HFFc6 (cell line): Measurements from ENCODE around the gene PACC1. TPM values are rescaled to one million over a fixed set of nuclear protein-coding genes. Genes with fewer than 3 reads are reported as not detected.
"Not testable (repeated sequence)": the region's sequence is repeated elsewhere in the genome, so short reads cannot be mapped to it uniquely, and the experiment has no call there.

Source experiments
- DNase-seq: peaks from one replicate; pipeline ENCODE4 v3.0.0-alpha.2; 2018
- H3K27ac Mint-ChIP-seq: 2 replicates; pipeline ENCODE4 v1.8.0; 2020; ENCODE audit warnings: mild to moderate bottlenecking, mixed read lengths
- H3K27me3 Mint-ChIP-seq: 2 replicates; pipeline ENCODE4 v1.8.0; 2021; ENCODE audit warnings: mild to moderate bottlenecking, moderate library complexity, mixed read lengths; ENCODE audit not compliant: insufficient read depth
- H3K36me3 Mint-ChIP-seq: 2 replicates; pipeline ENCODE4 v1.8.0; 2021; ENCODE audit warnings: low read depth, mixed read lengths
- H3K4me1 Mint-ChIP-seq: 2 replicates; pipeline ENCODE4 v1.8.0; 2020; ENCODE audit warnings: low read depth, mixed read lengths
- H3K4me3 Mint-ChIP-seq: 2 replicates; pipeline ENCODE4 v1.8.0; 2020; ENCODE audit warnings: mild to moderate bottlenecking, moderate library complexity, mixed read lengths
- H3K9me3 Mint-ChIP-seq: 2 replicates; pipeline ENCODE4 v1.8.0; 2020; ENCODE audit warnings: mild to moderate bottlenecking, mixed read lengths
- total RNA-seq, 6 experiments: library from RNA; stranded (reverse); fragmentation: NEBNext Ultra II Directional; extraction: Animal tissue kit (Norgen Biotek cat#: 25700); gene quantifications; 2 replicates in 1 of 6; 3 replicates in 5 of 6; pipeline ENCODE4 v1.2.3, GENCODE V29; 2021
- TF ChIP-seq, protein P1 (sequence below): fragments of 200-600 bp; sonication (generic); IDR thresholded peaks from 2 replicates; pipeline ENCODE4 v1.5.0; 2021; ENCODE audit warnings: antibody characterized with exemption, mild to moderate bottlenecking

PACC1 gene
- total RNA-seq, 6 experiments from 2014 or later: 6.9 to 7.6 (median 7.4) TPM

DNA sequence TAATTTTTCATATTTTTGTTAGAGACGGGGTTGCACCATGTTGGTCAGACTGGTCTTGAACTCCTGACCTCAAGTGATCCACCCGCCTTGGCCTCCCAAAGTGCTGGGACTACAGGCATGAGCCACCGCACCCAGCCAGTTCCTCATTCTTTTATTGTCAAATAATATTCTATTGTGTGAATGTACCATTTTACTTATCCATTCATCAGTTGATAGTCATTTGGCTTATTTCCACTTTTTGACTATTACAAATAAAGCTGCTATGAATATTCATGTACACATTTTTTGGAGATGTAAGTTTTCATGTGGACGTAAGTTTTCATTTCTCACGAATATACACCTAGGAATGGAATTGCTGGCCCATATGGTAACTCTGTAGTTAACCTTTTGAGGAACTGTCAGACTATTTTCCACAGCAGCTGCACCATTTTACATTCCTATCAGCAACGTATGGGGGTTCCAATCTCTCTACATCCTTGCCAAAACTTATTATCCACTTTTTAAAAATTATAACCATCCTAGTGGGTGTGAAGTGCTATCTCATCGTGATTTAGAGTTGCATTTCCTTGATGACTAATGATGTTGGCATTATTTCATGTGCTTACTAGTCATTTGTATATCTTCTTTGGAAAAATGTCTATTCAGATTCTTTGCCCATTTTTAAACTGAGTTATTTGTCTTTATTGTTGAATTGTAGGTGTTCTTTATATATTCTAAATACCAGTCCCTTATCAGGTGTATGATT is 12.7 kb downstream of the PACC1 start:
- Mint-ChIP-seq H3K4me3 (no peak overlapping the region), H3K27ac (peak overlapping the region; percentile 59), H3K9me3 (peaks cover 22% of the 10 kb centered on the region), H3K27me3 (peaks cover under 1% of the 10 kb centered on the region), H3K36me3 (peaks cover 55% of the 10 kb centered on the region), H3K4me1 (peaks cover 21% of the 10 kb centered on the region)
- peak; percentile 62 for DNase-seq
- TF ChIP-seq, protein P1, sequence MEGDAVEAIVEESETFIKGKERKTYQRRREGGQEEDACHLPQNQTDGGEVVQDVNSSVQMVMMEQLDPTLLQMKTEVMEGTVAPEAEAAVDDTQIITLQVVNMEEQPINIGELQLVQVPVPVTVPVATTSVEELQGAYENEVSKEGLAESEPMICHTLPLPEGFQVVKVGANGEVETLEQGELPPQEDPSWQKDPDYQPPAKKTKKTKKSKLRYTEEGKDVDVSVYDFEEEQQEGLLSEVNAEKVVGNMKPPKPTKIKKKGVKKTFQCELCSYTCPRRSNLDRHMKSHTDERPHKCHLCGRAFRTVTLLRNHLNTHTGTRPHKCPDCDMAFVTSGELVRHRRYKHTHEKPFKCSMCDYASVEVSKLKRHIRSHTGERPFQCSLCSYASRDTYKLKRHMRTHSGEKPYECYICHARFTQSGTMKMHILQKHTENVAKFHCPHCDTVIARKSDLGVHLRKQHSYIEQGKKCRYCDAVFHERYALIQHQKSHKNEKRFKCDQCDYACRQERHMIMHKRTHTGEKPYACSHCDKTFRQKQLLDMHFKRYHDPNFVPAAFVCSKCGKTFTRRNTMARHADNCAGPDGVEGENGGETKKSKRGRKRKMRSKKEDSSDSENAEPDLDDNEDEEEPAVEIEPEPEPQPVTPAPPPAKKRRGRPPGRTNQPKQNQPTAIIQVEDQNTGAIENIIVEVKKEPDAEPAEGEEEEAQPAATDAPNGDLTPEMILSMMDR: no peak

DNA sequence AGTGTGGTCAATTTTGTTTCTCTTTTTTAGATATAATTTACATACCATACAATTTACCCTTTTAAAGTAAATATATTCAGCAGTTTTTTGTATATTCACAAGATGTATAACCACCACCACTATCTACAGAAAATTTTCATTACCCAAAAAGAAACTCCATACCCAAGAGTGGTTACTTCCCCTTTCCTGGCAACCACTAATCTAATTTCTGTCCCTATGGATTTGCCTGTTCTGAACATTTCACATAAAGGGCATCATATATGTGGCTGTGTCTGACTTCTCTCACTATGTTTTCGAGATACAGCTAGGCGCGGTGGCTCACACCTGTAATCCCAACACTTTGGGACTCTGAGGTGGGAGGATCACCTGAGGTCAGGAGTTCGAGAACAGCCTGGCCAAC is 13.6 kb downstream of the PACC1 start:
- Mint-ChIP-seq H3K4me1 (peaks cover 21% of the 10 kb centered on the region), H3K4me3 (no peak overlapping the region), H3K27me3 (peaks cover 1% of the 10 kb centered on the region), H3K36me3 (peaks cover 61% of the 10 kb centered on the region), H3K9me3 (peaks cover 31% of the 10 kb centered on the region), H3K27ac (no peak overlapping the region)
- DNase-seq: no peak
- TF ChIP-seq, protein P1: no peak

DNA sequence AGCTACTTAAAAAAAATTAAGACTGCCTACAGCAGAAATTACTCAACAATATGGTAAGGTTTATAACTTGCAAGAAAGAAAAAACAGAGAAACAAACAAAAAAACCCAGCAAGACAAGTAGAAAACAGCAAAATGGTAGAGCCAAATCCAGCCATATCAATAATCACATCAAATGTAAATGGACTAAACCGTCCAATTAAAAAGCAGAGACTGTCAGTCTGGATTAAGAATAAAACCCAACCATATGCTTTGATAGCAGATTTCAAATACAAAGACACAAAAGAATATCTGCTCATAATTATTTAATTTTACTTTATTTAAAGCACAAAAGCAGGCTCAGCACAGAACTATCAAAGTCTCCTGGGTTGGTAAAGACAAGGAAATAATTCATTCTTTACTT is 17.5 kb downstream of the PACC1 start:
- TF ChIP-seq, protein P1: no peak
- Mint-ChIP-seq H3K27ac (no peak overlapping the region), H3K4me1 (peaks cover 4% of the 10 kb centered on the region), H3K9me3 (peaks cover 33% of the 10 kb centered on the region), H3K4me3 (no peak overlapping the region), H3K27me3 (peaks cover 1% of the 10 kb centered on the region), H3K36me3 (peaks cover 49% of the 10 kb centered on the region)
- DNase-seq: no peak

DNA sequence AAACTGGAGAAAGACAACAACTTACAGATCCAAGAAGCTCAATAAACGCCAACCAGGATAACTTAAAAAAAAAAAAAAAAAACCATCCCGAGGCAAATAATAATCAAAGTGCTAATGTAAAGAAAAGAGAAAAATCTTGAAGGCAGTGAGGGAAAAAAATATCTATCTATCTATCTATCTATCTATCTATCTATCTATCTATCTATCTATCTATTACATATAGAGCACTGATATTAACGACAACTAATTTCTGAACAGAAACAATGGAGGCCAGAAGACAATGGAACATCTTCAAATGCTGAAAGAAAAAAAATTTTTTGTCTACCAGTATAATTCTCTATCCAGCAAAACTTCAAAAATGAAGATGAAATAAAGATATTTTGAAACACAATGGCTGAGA is 18.0 kb downstream of the PACC1 start:
- H3K9me3 Mint-ChIP-seq: peaks cover 36% of the 10 kb centered on the region
- H3K27me3 Mint-ChIP-seq: peaks cover 1% of the 10 kb centered on the region; the same call in 1 of the 2 replicates
- peaks cover 48% of the 10 kb centered on the region for H3K36me3 Mint-ChIP-seq

DNA sequence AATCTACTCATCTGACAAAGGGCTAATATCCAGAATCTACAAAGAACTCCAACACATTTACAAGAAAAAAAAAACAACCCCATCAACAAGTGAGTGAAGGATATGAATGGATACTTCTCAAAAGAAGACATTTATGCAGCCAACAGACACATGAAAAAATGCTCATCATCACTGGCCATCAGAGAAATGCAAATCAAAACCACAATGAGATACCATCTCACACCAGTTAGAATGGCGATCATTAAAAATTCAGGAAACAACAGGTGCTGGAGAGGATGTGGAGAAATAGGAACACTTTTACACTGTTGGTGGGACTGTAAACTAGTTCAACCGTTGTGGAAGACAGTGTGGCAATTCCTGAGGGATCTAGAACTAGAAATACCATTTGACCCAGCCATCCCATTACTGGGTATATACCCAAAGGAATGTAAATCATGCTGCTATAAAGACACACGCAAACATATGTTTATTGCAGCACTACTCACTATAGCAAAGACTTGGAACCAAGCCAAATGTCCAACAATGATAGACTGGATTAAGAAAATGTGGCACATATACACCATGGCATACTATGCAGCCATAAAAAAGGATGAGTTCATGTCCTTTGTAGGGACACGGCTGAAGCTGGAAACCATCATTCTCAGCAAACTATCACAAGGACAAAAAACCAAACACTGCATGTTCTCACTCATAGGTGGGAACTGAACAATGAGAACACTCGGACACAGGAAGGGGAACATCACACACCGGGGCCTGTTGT is 18.8 kb downstream of the PACC1 start:
- not testable (repeated sequence) for DNase-seq, H3K4me1 Mint-ChIP-seq, H3K27ac Mint-ChIP-seq, H3K27me3 Mint-ChIP-seq, H3K4me3 Mint-ChIP-seq
- Mint-ChIP-seq H3K9me3 (peaks cover 39% of the 10 kb centered on the region), H3K36me3 (peaks cover 50% of the 10 kb centered on the region)

More for the DNA sequence above, 18.0 kb downstream of the PACC1 start:
- H3K27ac Mint-ChIP-seq: no peak overlapping the region
- TF ChIP-seq, protein P1: no peak
- no peak for DNase-seq
- H3K4me1 Mint-ChIP-seq: no peaks in the 10 kb centered on the region
- H3K4me3 Mint-ChIP-seq: no peak overlapping the region
